GM12891 (cell line): Measurements from ENCODE around the gene RTF2.

Source experiments
- PAX5 ChIP-seq: IDR thresholded peaks from 2 replicates; pipeline ENCODE4 v1.6.1; 2011; ENCODE audit warnings: low read length, moderate library complexity, mild to moderate bottlenecking; ENCODE audit not compliant: insufficient read depth, severe bottlenecking
- POLR2A ChIP-seq: IDR thresholded peaks from 2 replicates; pipeline ENCODE4 v1.6.1; 2011; ENCODE audit warnings: low read depth, low read length, control low read depth
- POLR2AphosphoS5 ChIP-seq: IDR thresholded peaks from 2 replicates; pipeline ENCODE4 v1.6.1; 2011; ENCODE audit warnings: low read depth, low read length, control low read depth
- POU2F2 ChIP-seq: IDR thresholded peaks from 2 replicates; pipeline ENCODE4 v1.6.1; 2011; ENCODE audit warnings: low read depth, mild to moderate bottlenecking, control low read depth, low read length, moderate library complexity
- SPI1 ChIP-seq: IDR thresholded peaks from 2 replicates; pipeline ENCODE4 v1.6.1; 2011; ENCODE audit warnings: low read depth, low read length, control low read depth
- TAF1 ChIP-seq: IDR thresholded peaks from 2 replicates; pipeline ENCODE4 v1.6.1; 2011; ENCODE audit warnings: low read depth, low read length, control low read depth

DNA sequence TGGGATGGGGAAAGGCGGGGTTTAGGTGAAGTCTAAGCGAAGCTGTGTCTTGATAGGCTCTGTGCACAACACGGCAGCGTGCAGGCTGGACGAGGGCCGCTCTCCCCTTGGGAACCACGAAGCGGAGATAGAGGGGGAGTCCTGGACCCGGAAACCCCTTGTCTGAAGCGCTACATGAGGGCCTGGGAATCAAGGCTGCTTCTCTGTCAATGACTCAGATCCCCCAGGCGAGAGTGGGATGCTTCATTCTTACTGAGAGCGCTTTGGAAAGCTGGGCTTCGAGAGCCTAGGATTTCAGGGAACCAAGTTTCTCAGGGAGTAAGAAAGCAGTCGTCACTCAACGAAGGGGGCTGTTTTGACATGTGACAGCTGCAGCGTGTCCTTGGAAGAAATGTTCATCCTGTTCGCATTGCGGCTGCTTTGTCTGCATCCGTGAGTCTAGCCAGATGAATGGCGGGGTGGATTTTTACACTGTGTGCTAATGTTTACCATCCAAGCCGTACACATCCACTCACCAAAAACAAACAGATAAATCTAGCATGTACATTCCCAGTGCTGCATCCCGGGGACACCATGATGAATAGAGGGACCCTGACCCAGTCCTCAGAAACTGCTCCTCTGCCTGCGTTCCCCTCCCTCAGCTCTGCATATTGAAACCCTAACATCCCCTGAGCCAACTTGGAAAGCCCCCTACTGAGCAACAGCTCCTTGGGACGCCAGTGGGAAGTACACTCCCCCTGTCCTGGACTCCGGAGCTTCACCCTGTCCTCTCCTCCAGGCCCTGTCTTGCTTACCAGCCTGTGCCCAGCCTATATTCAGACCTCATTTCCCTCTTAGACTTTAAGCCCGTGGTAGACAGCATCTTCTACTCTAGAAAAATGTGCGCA is 24.5 kb upstream of the RTF2 start:
- TF ChIP-seq POLR2A, result no peak
- TF ChIP-seq TAF1, result no peak
- TF ChIP-seq POLR2AphosphoS5, result no peak
- TF ChIP-seq PAX5, result no peak
- TF ChIP-seq SPI1, result no peak
- no peak for TF ChIP-seq POU2F2
